BLaER1 treated with 17β-estradiol and CSF1 and Interleukin-3, amounts not matched to agents 10 nM and 100 nM (cell line): ENCODE results near the gene NRAP.
"Not testable (repeated sequence)": the region's sequence is repeated elsewhere in the genome, so short reads cannot be mapped to it uniquely, and the experiment has no call there.

Experiments used
- H3K27ac ChIP-seq, 11 experiments: shearing (Covaris generic); formaldehyde crosslinking; 2 replicates each; pipeline ENCODE4 v1.8.1; 2022
- H3K27me3 ChIP-seq, 11 experiments: shearing (Covaris generic); formaldehyde crosslinking; 2 replicates each; pipeline ENCODE4 v1.8.1; 2022
- H3K36me3 ChIP-seq, 11 experiments: shearing (Covaris generic); formaldehyde crosslinking; 2 replicates each; pipeline ENCODE4 v1.8.1; 2022
- H3K4me1 ChIP-seq, 10 experiments: shearing (Covaris generic); formaldehyde crosslinking; 2 replicates each; pipeline ENCODE4 v1.8.1; 2022
- H3K4me2 ChIP-seq, 11 experiments: shearing (Covaris generic); formaldehyde crosslinking; 2 replicates each; pipeline ENCODE4 v1.8.1; 2022
- H3K4me3 ChIP-seq, 10 experiments: shearing (Covaris generic); formaldehyde crosslinking; 2 replicates each; pipeline ENCODE4 v1.8.1; 2022
- H3K9ac ChIP-seq, 11 experiments: shearing (Covaris generic); formaldehyde crosslinking; 2 replicates each; pipeline ENCODE4 v1.8.1; 2022
- H3K9me3 ChIP-seq, 11 experiments: shearing (Covaris generic); formaldehyde crosslinking; replicated peaks in 1 of 11; 2 replicates each; pipeline ENCODE4 v1.8.1; 2022
- H4K20me1 ChIP-seq, 11 experiments: shearing (Covaris generic); formaldehyde crosslinking; 2 replicates each; pipeline ENCODE4 v1.8.1; 2022
- Cebpa-rat ChIP-seq, 11 experiments: shearing (Covaris generic); IDR thresholded peaks; 2 replicates each; pipeline ENCODE4 v1.8.1; 2022

Gene NRAP

DNA sequence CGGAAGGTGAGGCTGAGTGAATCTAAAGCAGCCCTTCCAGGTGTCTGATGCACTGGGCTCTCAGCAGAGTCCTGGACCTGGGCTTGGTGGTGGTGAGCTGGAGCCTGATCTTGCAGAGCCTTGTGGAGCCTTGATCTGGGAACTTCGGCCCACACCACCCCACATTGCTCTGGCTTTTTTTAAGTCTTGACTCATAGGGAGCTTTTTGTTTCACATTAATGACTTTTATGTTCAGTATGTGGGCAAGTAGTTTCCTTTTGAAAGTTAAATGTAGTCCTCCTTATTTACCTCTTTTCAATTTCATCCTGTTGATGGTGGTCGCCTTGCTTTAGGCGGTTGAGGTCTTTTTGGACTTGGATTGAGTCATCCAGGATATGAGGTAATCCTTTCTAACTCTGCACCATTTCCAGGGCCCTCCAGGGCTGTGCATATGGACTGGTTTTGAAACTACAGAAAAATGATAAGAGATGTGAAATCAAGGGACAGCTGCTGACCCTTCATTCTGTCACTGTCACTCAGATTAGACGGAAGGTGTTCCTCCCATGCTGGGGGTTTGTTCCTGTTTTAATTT, 2.9 kb upstream of the NRAP start:
- H3K4me1 ChIP-seq = peaks cover 11 to 21% (median 15%) of the 10 kb centered on the region in 10 experiments; a peak in 18 of 20 replicates
- no peaks in the 10 kb centered on the region for H4K20me1 ChIP-seq
- H3K9me3 ChIP-seq = peaks cover 11 to 20% (median 15%) of the 10 kb centered on the region in 11 experiments; a peak in 20 of 22 replicates
- H3K36me3 ChIP-seq = no peaks in the 10 kb centered on the region
- H3K27me3 ChIP-seq = no peaks in the 10 kb centered on the region
- H3K4me3 ChIP-seq = no peak overlapping the region
- peak overlapping the region in 8 of 11 experiments; percentile 33 to 65 (median 48); a peak in 16 of 22 replicates for H3K27ac ChIP-seq
- peak in 1 of 11 experiments; percentile 53; a peak in 1 of 22 replicates for TF ChIP-seq Cebpa-rat (IDR thresholded peaks at IDR 0.05)
- H3K4me2 ChIP-seq = peak overlapping the region; percentile 10 to 67 (median 47); a peak in 19 of 22 replicates
- H3K9ac ChIP-seq = peak overlapping the region in 1 of 11 experiments; percentile 15; a peak in 1 of 22 replicates

DNA sequence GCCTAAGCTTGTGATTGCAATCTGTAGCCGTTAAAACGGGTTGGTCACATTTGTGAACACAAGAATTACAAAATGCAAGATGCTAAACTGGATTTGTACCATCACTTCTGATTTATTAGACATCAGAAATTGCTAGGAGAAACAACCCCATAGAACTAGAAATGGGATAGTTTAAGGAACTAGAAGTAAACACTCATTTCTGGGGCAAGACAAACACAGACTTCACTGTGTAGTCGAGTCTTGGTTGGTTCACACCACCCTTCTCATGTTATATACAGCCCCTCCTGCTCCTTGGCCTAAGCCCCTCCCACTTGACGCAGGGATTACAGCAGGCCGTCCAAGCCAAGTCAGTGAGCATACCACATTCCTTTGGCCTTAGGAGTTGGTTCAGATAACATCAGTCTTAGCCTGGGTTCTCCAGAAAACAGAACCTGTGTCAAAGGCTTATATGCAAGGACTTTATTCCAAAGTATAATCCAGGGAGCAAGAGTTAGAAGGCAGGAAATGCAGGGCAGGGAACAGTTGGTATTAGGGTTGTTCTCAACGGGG, 2.0 kb upstream of the NRAP start:
- Histone ChIP-seq H3K27me3 (no peaks in the 10 kb centered on the region), H3K27ac (peak overlapping the region in 6 of 11 experiments; percentile 33 to 65 (median 50); a peak in 6 of 22 replicates), H3K9me3 (peaks cover 9 to 16% (median 10%) of the 10 kb centered on the region in 11 experiments; a peak in 20 of 22 replicates), H3K36me3 (no peaks in the 10 kb centered on the region), H3K4me1 (peaks cover 11 to 21% (median 15%) of the 10 kb centered on the region in 10 experiments; a peak in 18 of 20 replicates), H4K20me1 (no peaks in the 10 kb centered on the region), H3K4me3 (no peak overlapping the region), H3K9ac (no peak overlapping the region), H3K4me2 (peak overlapping the region in 6 of 11 experiments; percentile 42 to 67 (median 56); a peak in 7 of 22 replicates)
- TF ChIP-seq Cebpa-rat (IDR thresholded peaks at IDR 0.05) = no peak

DNA sequence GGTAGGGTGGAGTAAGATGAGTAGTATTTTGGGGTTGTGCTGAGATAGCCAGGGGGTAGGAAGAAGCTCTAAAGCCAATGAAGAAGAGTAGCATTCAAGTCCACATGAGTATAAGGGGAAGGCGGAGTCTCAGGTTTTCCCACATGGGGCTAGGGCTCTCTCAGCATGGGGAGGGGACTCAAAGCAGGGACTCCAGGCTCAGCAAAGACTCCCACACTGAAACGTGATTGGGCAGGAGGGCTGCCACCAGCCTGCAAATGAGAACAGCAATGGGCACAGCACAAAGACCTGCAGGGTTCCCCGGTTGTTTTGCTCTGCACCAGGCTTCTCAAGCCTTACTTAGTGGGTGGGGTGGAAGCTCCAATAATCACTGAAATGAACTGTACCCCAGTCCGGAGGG, 1.5 kb upstream of the NRAP start:
- H3K27me3 ChIP-seq = no peaks in the 10 kb centered on the region
- H3K27ac ChIP-seq = no peak overlapping the region
- peaks cover 11 to 21% (median 15%) of the 10 kb centered on the region in 10 experiments; a peak in 18 of 20 replicates for H3K4me1 ChIP-seq
- no peak for TF ChIP-seq Cebpa-rat (IDR thresholded peaks at IDR 0.05)
- H3K9ac ChIP-seq = no peak overlapping the region
- no peak overlapping the region for H3K4me3 ChIP-seq
- H3K9me3 ChIP-seq = peaks cover 4 to 10% (median 5%) of the 10 kb centered on the region in 11 experiments; a peak in 20 of 22 replicates
- H3K36me3 ChIP-seq = no peaks in the 10 kb centered on the region
- no peak overlapping the region for H3K4me2 ChIP-seq
- H4K20me1 ChIP-seq = no peaks in the 10 kb centered on the region

DNA sequence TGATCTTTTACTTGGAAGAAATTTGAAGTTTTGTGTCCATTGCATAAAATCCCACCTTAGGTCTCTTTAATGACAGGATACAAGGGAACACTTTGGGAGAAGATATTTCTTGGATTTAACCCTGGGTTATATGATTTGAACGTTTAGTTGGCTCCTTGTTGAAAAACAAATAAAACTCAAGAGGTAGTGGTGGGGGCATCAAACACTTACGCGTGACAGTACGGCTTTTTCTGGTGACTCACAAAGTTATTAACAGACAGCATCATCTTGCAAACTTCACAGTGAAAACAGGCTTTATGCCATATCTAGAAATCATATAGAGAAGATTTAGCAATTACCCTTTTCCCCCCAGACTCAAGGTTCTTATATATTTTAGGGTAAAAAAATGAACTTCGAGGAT, 699 bp downstream of the NRAP start:
- no peak overlapping the region for H3K4me2 ChIP-seq
- no peak overlapping the region for H3K9ac ChIP-seq
- no peaks in the 10 kb centered on the region for H3K27me3 ChIP-seq
- no peaks in the 10 kb centered on the region for H4K20me1 ChIP-seq
- no peak for TF ChIP-seq Cebpa-rat (IDR thresholded peaks at IDR 0.05)
- peaks cover 11 to 21% (median 15%) of the 10 kb centered on the region in 10 experiments; a peak in 18 of 20 replicates for H3K4me1 ChIP-seq
- H3K27ac ChIP-seq = no peak overlapping the region
- no peak overlapping the region for H3K4me3 ChIP-seq
- no peaks in the 10 kb centered on the region for H3K36me3 ChIP-seq
- H3K9me3 ChIP-seq = no peaks in the 10 kb centered on the region

DNA sequence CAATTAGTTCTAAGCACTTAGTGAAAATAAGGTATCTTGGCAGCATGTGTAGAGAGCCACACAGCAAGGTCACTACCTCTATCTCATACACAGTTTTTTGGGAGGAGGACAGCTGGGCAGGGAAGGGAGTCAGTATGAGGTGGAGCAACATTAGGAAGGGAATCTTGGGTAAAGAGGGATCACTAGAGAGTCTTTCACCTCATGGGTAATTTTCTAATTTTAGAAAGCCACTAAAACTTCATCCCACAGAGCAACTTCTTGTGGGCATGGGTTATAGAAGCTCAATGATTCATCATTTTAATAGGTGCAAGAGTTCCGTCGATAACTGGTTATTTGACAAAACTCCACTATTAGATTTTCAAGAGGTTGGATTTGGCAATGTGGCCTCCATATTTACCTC, 2.5 kb downstream of the NRAP start:
- H3K27me3 ChIP-seq = no peaks in the 10 kb centered on the region
- H3K27ac ChIP-seq = no peak overlapping the region
- no peak overlapping the region for H3K9ac ChIP-seq
- no peaks in the 10 kb centered on the region for H4K20me1 ChIP-seq
- peaks cover 0 to 4% (median 1%) of the 10 kb centered on the region in 10 experiments; a peak in 13 of 20 replicates for H3K4me1 ChIP-seq
- no peak overlapping the region for H3K4me3 ChIP-seq
- no peak overlapping the region for H3K4me2 ChIP-seq
- H3K9me3 ChIP-seq = no peaks in the 10 kb centered on the region
- H3K36me3 ChIP-seq = no peaks in the 10 kb centered on the region
- TF ChIP-seq Cebpa-rat (IDR thresholded peaks at IDR 0.05) = no peak

DNA sequence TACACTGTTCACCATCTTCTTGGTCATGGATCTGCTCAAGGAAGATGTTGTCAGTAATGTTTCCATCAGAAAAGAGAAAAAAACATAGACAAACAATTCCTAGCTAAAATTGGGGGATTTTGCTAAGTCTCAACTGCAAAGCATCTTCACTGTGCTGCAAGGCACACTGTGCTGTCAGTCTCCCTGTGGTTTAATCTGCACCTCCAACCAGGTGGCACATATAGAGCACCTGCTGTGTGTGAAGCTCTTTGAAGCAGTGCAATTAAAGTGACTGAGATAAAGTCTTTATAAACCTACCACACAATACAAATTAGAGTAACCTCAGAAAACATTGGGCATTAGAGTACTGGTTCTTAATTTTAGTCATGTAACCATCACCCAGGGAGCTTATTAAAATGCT, 6.3 kb downstream of the NRAP start:
- TF ChIP-seq Cebpa-rat (IDR thresholded peaks at IDR 0.05) = no peak
- H3K4me3 ChIP-seq = no peak overlapping the region
- no peaks in the 10 kb centered on the region for H3K9me3 ChIP-seq
- H3K4me1 ChIP-seq = no peaks in the 10 kb centered on the region
- no peaks in the 10 kb centered on the region for H3K36me3 ChIP-seq
- H3K27me3 ChIP-seq = no peaks in the 10 kb centered on the region
- no peak overlapping the region for H3K9ac ChIP-seq
- no peak overlapping the region for H3K27ac ChIP-seq
- H4K20me1 ChIP-seq = no peaks in the 10 kb centered on the region
- no peak overlapping the region for H3K4me2 ChIP-seq

DNA sequence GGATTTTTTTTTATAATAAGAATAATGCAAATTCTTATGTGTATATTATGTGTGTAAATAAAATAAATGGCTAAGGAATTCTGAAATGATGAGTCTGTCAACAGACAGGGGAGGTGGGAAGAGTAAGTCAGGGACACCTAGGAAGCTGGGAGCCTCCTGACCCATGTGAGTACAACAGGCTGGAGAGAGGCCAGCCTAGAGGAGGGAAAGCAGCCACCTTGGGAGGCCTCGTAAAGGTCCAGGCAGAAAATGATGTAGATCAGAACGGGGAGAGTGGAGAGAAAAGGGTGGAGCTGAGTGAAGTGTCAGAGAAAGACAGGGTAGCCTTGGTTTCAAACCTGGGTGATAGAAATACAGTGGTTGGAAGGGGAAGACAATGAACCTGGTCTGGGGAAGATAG, 6.9 kb downstream of the NRAP start:
- Histone ChIP-seq H3K36me3 (no peaks in the 10 kb centered on the region), H3K4me1 (no peaks in the 10 kb centered on the region), H3K27me3 (no peaks in the 10 kb centered on the region), H3K9me3 (no peaks in the 10 kb centered on the region), H3K9ac (no peak overlapping the region), H3K4me2 (no peak overlapping the region), H3K27ac (no peak overlapping the region), H3K4me3 (no peak overlapping the region), H4K20me1 (no peaks in the 10 kb centered on the region)
- TF ChIP-seq Cebpa-rat (IDR thresholded peaks at IDR 0.05) = no peak

DNA sequence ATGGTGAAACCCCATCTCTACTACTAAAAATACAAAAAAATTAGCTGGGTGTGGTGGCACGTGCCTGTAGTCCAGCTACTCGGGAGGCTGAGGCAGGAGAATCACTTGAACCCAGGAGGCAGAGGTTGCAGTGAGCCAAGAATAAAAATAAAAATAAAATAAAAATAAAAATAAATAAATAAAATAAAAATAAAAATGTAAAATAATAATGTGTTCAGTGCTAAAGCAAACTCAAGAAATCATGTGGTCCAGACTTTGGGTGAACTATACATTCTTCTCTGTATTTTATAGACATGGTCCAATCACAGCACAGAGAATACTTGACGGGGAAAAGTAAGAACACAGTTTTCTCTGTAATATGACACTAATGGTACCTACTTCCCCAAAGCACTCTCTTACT, 11.4 kb downstream of the NRAP start:
- H3K27me3 ChIP-seq, H3K9ac ChIP-seq, H3K4me3 ChIP-seq, H3K36me3 ChIP-seq, H3K4me2 ChIP-seq, H4K20me1 ChIP-seq, H3K27ac ChIP-seq, H3K4me1 ChIP-seq: not testable (repeated sequence)
- peaks cover 0 to 11% (median 0%) of the 10 kb centered on the region in 11 experiments; a peak in 2 of 22 replicates for H3K9me3 ChIP-seq

DNA sequence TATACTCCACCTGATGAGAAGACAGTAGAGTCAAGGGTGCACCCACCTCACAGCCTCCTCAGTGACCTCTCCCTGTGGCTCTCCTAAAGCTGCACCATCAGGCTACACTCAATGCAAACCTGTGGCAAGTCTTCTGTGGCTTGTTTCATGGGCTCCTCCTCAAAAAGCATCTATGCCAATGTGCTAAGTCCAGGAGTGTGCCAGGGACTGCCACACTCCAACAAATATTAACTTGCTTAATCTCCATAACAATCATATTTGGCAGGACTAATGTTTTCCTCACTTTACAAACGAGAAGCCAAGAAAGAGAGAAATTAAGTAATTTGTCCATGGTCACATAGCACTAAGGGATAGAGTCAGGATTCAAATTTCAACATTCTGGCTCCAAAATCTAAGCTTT, 11.9 kb downstream of the NRAP start:
- no peak overlapping the region for H3K4me2 ChIP-seq
- H3K4me1 ChIP-seq = no peaks in the 10 kb centered on the region
- no peak overlapping the region for H3K27ac ChIP-seq
- no peak for TF ChIP-seq Cebpa-rat (IDR thresholded peaks at IDR 0.05)
- H3K36me3 ChIP-seq = no peaks in the 10 kb centered on the region
- H3K4me3 ChIP-seq = no peak overlapping the region
- H3K9me3 ChIP-seq = peaks cover 0 to 11% (median 0%) of the 10 kb centered on the region in 11 experiments; a peak in 2 of 22 replicates
- no peaks in the 10 kb centered on the region for H4K20me1 ChIP-seq
- H3K9ac ChIP-seq = no peak overlapping the region
- no peaks in the 10 kb centered on the region for H3K27me3 ChIP-seq

DNA sequence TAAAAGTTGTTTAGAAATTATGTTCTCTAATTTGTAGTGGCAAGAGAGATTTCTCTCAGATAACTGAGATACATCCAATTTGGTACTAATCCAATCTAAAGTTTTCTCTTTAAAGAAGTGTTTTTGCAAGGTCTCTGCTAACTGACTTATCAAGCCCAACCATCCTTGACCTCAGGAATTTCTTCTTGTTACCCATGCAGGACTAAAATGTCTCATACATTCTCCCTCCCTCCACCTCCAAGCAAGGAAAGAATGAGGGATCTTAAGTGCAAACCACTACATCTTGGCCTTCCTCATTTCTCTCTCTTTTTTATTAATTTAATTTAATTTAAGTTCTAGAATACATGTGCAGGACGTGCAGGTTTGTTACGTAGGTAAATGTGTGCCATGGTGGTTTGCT, 12.8 kb downstream of the NRAP start:
- no peaks in the 10 kb centered on the region for H3K36me3 ChIP-seq
- no peak overlapping the region for H3K9ac ChIP-seq
- no peaks in the 10 kb centered on the region for H4K20me1 ChIP-seq
- no peak for TF ChIP-seq Cebpa-rat (IDR thresholded peaks at IDR 0.05)
- no peaks in the 10 kb centered on the region for H3K27me3 ChIP-seq
- no peak overlapping the region for H3K4me2 ChIP-seq
- no peaks in the 10 kb centered on the region for H3K4me1 ChIP-seq
- H3K4me3 ChIP-seq = no peak overlapping the region
- H3K9me3 ChIP-seq = peaks cover 0 to 11% (median 0%) of the 10 kb centered on the region in 11 experiments; a peak in 2 of 22 replicates
- H3K27ac ChIP-seq = no peak overlapping the region
